Rectal smooth muscle tissue (tissue), 1 donor: ENCODE data around the gene CASZ1.
A peak's percentile ranks its signal among the peaks of the same experiment; 100 is the strongest.

Experiments used
- H3K27ac ChIP-seq: one replicate; pipeline ENCODE4 v1.7.0; 2013; ENCODE audit warnings: low read depth, low read length, inconsistent platforms
- H3K27me3 ChIP-seq: one replicate; pipeline ENCODE4 v1.7.0; 2013; ENCODE audit warnings: low read length; ENCODE audit not compliant: control insufficient read depth, insufficient read depth
- H3K36me3 ChIP-seq: one replicate; pipeline ENCODE4 v1.7.0; 2013; ENCODE audit warnings: low read length; ENCODE audit not compliant: control insufficient read depth, insufficient read depth
- H3K4me1 ChIP-seq: one replicate; pipeline ENCODE4 v1.7.0; 2013; ENCODE audit warnings: low read length; ENCODE audit not compliant: control insufficient read depth, insufficient read depth
- H3K4me3 ChIP-seq: one replicate; pipeline ENCODE4 v1.7.0; 2013; ENCODE audit warnings: low read length
- H3K9ac ChIP-seq: one replicate; pipeline ENCODE4 v1.7.0; 2013; ENCODE audit warnings: low read length

Gene CASZ1

DNA sequence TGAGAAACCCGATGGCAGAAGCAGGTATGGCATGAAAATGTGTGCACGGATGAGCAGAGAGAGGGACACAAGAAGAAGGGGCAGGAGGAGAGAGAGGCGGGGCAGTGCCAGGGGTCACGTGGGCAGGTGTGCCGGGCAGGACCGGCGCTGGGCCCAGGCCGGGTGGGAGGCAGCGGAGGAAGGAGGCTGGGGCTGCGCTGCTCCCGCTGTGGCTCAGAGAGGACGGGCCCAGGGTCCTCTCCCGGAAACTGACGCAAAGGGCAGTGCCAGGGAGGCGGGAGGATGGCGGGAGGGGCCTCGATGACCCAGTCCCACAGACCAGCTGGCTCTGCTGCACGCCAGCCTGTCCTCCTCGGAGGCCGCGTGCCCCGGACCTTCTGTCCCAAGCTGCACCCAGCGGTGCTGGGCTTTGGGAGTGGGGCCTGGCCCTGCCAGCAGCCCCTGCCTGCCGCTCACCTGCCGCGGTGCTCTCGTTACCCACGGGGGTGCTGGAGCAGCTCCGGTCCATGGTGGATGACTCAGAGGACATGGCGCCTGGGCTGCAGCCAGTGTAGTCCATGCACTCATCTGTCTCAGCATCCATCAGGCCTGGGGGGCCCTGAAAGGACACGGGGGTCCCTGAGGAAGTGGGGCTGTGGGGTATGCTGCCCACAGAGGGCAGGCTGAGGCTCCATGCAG lies 153.9 kb downstream of the CASZ1 start:
- Histone ChIP-seq H3K4me3 (no peak overlapping the region), H3K4me1 (peaks cover 17% of the 10 kb centered on the region), H3K27ac (peak overlapping the region; percentile 57), H3K9ac (no peak overlapping the region), H3K27me3 (no peaks in the 10 kb centered on the region), H3K36me3 (peaks cover 29% of the 10 kb centered on the region)

DNA sequence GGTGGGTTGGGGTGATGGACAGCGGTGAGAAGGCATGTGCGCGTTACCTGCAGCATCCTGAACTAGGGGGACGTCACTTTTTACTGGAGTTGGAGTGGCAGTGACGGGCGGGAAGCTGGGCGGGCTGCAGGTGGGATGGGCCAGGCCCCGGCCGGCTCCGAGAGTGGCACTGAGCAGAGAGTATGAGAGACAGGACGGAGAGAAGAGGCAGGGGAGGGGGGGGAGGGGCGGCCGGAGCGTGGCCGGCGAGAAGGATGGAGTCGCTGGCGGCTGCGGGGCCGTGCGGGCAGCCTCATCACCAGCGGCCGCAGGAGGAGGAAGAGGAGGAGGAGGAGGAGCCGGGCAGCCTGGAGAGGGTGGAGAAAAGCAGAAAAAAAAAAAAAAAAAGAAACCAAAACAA lies 154.5 kb downstream of the CASZ1 start:
- no peaks in the 10 kb centered on the region for H3K27me3 ChIP-seq
- H3K4me1 ChIP-seq = peaks cover 17% of the 10 kb centered on the region
- peaks cover 29% of the 10 kb centered on the region for H3K36me3 ChIP-seq
- peak overlapping the region; percentile 70 for H3K27ac ChIP-seq
- H3K4me3 ChIP-seq = no peak overlapping the region
- no peak overlapping the region for H3K9ac ChIP-seq

DNA sequence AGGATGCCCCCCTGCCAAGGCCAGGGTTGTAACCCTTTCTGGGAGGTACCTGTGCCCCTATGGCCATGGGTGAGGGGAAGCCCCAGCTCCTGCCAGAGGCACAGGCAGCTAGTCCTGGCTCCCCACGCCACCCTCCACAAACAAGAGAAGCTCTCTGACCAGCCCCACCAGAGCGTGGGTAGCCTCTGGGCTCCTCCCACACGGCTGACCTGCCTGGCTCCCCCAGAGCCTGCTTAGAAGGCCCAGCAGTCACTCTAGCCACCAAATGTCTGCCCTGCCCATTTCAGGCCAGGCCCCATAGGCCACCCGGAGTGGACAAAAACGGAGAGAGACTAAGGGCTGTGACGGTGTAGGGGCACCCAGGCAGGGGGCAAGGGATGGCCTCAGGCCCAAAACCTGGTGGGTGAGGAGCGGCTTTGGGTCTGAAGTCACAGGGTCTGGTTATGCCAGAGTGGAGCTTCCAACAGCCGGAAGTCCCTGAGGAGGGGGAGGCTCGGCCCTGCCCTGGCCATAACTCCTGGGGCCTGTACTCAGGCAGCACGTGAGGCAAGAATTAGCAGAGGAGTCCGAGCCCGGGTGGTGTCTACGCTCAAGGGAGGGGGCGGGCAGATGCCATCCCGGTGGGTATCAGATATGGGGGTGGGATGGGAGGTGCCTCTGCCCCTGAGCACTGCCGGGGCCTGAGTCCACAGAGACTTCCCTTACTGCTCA lies 155.4 kb downstream of the CASZ1 start:
- H3K27ac ChIP-seq = peak overlapping the region; percentile 70
- peaks cover 17% of the 10 kb centered on the region for H3K4me1 ChIP-seq
- no peaks in the 10 kb centered on the region for H3K27me3 ChIP-seq
- H3K9ac ChIP-seq = no peak overlapping the region
- no peak overlapping the region for H3K4me3 ChIP-seq
- H3K36me3 ChIP-seq = peaks cover 26% of the 10 kb centered on the region

DNA sequence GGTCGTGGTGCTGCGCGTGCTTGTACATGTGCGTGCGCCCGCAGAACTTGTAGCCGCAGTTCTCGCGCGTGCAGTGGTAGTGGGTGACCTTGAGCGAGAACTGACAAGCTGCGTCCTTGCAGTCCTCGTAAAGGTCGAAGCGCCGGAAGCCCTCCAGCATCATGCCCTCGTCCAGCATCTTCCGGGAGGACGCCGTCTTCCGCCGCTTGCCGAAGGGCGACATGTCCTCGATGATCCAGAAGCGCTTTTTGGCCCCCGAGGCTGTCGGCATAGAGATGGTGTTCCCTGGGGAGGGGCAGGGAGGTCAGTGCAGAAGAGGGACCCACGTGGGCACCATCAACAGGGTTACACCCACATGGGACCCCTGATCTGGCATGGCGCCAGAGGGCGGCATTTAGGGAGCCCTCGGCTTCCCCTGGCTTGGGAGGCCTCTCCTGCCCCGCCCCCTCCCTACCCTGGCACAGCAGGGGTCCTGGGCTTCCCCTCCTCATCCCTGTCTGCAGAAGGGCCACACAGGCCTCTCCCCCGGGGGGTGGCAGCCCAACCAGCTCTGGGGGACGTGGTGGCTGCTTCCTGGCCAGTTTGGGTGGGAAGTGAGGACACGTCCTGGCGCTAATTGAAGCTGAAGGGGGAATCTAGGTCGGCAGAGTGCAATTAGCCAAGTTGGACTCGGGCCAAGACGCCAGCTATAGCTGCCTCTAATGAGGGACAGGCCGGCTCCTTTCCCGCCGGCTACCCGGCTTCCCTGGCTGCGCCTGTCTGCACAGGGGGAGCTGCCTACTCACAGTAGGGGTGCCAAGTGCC lies 156.5 kb downstream of the CASZ1 start:
- H3K27ac ChIP-seq = peak overlapping the region; percentile 70
- H3K4me3 ChIP-seq = no peak overlapping the region
- no peak overlapping the region for H3K9ac ChIP-seq
- H3K27me3 ChIP-seq = no peaks in the 10 kb centered on the region
- H3K36me3 ChIP-seq = peaks cover 21% of the 10 kb centered on the region
- H3K4me1 ChIP-seq = peaks cover 24% of the 10 kb centered on the region

DNA sequence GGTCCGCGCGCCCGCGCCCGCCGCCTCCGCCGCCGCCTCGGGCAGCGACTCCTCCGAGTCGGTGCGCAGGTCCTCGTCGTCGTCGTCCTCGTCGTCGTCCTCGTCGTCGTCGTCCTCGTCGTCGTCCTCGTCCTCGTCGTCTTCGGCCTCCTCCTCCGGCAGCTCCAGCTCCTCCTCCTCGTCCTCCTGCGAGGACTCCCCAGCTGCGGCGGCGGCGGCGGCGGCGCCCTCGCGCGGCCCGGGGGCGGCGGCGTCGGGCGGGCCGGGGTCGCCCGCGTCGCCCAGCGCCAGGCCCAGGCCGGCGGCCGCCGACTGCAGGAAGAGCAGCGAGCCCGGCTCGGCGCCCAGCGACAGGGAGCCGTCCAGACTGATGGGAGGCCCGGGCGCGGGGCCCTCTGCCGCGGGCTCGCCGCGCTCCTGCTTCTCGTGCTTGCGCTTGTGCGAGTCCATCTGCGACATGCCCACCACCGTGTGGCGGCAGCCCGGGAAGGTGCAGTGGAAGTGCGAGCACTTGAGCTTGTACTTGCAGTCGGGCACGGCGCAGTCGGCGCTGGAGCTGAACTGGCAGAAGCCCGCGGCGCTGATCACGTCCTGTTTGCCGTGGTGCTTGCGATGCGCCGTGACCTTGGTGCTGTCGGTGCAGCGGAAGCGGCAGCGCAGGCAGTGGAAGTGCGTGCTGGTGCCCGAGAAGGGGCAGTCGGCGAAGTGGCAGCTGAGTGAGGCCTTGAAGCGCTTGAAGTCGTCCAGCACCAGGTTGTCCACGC lies 157.3 kb downstream of the CASZ1 start:
- Histone ChIP-seq H3K36me3 (peaks cover 14% of the 10 kb centered on the region), H3K27me3 (no peaks in the 10 kb centered on the region), H3K4me3 (no peak overlapping the region), H3K9ac (no peak overlapping the region), H3K4me1 (peaks cover 25% of the 10 kb centered on the region), H3K27ac (peak overlapping the region; percentile 70)

DNA sequence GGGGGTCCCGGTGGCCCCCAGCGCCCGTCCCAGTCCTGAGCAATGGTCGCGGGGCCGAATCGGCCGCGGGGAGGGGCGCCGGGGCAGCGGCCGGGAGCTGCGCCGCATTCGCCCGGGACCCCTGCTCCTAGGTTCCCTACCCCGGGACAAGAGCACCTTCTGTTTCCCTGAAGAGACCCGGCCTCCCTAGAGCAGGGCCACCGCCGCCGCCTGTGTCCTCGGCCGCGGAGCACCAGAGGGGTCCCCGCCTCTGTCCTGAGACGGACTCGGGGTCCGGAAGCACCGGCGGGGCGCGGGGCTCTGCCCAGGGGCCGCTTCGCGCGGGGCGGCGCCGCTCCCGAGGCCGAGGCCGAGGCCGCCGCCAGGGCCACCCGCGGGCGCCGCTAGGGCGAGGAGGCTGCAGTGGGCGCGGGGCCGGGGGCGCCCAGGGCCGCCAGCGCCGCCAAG lies 157.9 kb downstream of the CASZ1 start:
- Histone ChIP-seq H3K27ac (peak overlapping the region; percentile 66), H3K36me3 (peaks cover 13% of the 10 kb centered on the region), H3K4me3 (no peak overlapping the region), H3K9ac (no peak overlapping the region), H3K4me1 (peaks cover 25% of the 10 kb centered on the region), H3K27me3 (no peaks in the 10 kb centered on the region)

DNA sequence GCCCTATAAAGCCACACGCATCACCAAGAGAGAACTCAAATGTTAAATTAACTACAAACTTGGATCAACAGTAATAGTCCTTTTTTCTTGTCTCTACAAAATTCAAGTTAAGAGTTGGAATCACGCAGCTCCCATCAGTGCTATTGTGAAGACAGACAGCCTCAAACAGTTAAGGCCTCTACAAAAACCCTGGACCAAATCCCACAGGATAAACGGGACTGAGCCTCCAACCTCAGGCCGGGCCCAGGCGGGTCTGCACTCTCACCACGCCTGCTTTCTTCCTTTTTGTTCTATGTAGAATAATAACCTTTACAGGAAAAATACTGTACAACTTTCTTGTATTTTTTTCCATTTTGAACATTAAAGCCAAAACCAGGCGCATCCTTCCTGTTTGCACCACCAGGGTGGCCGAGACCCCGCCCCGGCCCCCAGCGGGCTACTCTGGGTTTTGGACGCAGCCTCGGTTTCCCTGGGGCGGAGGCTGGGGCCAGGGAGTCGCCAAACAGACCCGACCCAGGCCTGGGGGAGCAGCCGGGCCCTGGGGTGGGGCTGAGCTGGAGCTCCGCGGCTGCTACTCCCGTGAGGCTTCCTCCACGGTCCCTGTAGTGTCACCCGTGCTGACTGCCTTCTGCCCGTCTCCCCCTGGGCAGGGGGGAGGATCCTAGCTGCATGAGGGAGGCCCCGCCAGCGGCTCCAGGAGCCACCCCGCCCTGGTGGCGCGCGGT lies 158.4 kb downstream of the CASZ1 start:
- Histone ChIP-seq H3K27me3 (no peaks in the 10 kb centered on the region), H3K27ac (peak overlapping the region; percentile 66), H3K9ac (no peak overlapping the region), H3K4me1 (peaks cover 25% of the 10 kb centered on the region), H3K36me3 (peaks cover 13% of the 10 kb centered on the region), H3K4me3 (no peak overlapping the region)

DNA sequence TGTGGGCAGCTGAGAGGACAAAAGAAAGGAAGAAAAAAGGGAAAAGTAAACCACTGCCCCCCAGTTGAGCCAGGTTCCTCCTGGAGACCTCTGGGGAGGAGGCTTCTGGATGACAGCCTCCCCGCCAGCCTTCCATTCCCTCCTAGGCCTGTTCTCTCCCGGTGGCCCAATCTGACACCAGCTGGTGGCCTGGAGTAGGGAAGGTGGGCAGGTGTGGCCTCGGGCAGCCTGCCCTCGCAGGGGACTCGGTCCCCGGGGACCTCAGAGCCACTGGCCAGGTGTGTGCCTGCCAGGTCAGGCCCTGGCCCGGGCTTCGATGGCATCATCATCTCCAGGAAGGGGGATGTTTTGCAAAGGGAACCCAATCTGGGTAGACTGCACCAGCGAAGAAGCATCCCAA lies 159.0 kb downstream of the CASZ1 start:
- Histone ChIP-seq H3K27me3 (no peaks in the 10 kb centered on the region), H3K4me1 (peaks cover 25% of the 10 kb centered on the region), H3K4me3 (no peak overlapping the region), H3K9ac (no peak overlapping the region), H3K27ac (peak overlapping the region; percentile 66), H3K36me3 (peaks cover 11% of the 10 kb centered on the region)

DNA sequence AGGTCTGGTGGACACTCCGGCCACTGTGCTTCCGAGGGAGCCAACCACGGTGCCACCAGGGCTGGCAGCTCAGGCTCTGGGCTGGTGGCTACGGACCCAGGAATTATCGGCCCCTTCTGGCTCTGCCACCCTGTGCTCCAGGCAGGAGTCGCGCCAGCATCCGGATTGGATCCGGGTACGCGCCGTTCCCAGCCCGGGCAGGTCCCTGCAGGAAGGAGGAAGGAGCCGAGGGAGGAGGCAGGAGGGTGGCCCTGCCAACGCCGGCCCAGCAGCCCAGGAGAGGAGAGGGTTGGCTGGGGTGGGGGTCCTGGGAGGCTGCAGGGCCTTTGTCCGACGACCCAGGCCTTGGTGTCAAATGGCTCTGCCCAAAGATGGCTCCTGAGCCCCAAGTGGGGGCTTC lies 160.5 kb downstream of the CASZ1 start:
- Histone ChIP-seq H3K27me3 (no peaks in the 10 kb centered on the region), H3K27ac (peak overlapping the region; percentile 77), H3K36me3 (peaks cover 8% of the 10 kb centered on the region), H3K4me1 (peaks cover 23% of the 10 kb centered on the region), H3K9ac (no peak overlapping the region), H3K4me3 (no peak overlapping the region)

DNA sequence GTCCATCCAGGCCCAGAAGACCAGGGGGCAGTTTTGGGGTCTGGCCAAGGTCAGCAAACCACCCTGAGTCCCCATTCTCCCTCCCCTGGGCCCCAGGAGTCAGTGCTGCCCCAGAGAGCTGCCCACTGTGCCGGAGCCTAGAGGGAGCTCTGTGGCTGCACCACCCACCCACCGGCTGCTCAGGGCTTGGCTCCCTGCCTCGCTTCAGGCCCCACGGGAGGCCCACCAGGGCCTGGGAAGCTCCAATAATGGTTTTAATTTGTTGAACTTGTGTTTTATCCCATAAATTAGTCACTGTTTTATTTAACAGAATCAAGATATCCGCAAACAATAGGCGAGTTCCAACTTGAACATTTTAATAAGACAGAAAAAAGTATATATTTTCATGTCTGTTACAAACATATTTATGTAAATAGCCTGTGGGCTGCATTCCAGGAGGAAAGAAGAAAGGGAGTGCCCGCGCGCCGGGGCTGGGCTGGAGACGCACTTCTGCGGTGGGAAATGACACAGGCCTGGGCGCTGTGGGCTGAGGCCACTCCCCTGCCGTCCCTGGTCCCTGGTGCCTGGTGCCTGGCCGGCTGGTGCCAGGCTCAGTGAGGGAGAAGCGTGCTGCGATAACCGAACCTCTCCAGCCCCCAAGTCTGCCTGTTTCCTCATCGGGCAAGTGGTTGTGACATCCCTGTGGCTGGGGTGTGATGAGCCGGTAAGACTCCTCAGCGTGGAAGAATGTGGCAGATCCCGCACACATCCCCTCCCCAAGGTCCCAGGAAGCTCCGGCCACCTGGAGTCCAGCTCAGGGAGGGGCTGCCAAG lies 161.2 kb downstream of the CASZ1 start:
- Histone ChIP-seq H3K4me3 (no peak overlapping the region), H3K4me1 (peaks cover 16% of the 10 kb centered on the region), H3K36me3 (peaks cover 8% of the 10 kb centered on the region), H3K27me3 (no peaks in the 10 kb centered on the region), H3K27ac (peak overlapping the region; percentile 77), H3K9ac (no peak overlapping the region)
